Brain microvascular endothelial cell (primary cell): ENCODE results near the gene HNF1A.

Experiments
- DNase-seq: peaks from one replicate; pipeline ENCODE4 v3.0.0-alpha.2; 2020
- H3K27ac ChIP-seq: fragments of 250-450 bp; sonication (Bioruptor Pico); 2 replicates; pipeline ENCODE4 v1.5.1; 2020; ENCODE audit warnings: mild to moderate bottlenecking, moderate library complexity
- H3K27me3 ChIP-seq: fragments of 250-450 bp; sonication (Bioruptor Pico); replicated peaks from 2 replicates; pipeline ENCODE4 v1.5.1; 2020; ENCODE audit warnings: mild to moderate bottlenecking
- H3K36me3 ChIP-seq: fragments of 250-450 bp; sonication (Bioruptor Pico); replicated peaks from 2 replicates; pipeline ENCODE4 v1.5.1; 2020; ENCODE audit warnings: mild to moderate bottlenecking
- H3K4me3 ChIP-seq: 2 replicates; pipeline ENCODE4 v1.5.1; 2011; ENCODE audit warnings: low read depth, mild to moderate bottlenecking, control low read depth, low read length, moderate library complexity
- in situ Hi-C: cut with HindIII; loops from 2 replicates; pipeline ENCODE4 v1.10.0; 2017; ENCODE audit warnings: low sequenced_read_pairs, low pct_ligation_motif_present
- TF ChIP-seq, protein P1 (sequence below): IDR thresholded peaks from 2 replicates; pipeline ENCODE4 v1.5.1; 2011; ENCODE audit warnings: low read depth, mild to moderate bottlenecking, moderate library complexity, low read length, control low read depth, inconsistent platforms; ENCODE audit errors: missing control alignments

HNF1A gene

DNA sequence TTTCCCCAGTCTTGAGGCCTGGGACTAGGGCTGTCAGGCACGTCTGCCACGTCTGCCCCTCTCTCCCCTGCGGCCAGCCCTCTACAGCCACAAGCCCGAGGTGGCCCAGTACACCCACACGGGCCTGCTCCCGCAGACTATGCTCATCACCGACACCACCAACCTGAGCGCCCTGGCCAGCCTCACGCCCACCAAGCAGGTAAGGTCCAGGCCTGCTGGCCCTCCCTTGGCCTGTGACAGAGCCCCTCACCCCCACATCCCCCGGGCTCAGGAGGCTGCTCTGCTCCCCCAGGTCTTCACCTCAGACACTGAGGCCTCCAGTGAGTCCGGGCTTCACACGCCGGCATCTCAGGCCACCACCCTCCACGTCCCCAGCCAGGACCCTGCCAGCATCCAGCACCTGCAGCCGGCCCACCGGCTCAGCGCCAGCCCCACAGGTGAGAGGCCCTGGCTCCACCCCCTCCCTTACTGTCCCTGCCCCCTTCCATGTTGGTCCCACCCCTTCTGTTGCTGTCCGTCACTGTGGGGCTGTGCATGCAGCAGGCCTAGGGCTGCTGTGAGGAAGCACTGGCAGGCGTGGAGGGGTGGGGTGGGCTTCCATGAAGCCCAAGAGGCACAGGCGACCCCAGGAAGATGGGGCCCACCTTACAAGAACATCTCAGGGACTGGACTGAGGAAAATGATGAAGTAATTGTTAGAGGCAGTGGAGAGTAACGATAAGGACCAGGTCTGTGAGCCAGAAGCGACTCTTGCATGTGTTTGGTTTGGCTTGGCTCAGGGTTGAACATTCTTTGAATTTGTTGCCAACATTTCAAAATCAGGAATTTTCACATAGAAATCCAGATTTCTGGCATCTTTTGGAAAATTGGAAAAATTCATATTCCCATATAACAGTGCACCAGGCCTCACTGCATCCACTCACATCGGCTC lies 21.1 kb downstream of the HNF1A start:
- H3K27me3 ChIP-seq = no peaks in the 10 kb centered on the region
- no peak for DNase-seq
- TF ChIP-seq, protein P1, sequence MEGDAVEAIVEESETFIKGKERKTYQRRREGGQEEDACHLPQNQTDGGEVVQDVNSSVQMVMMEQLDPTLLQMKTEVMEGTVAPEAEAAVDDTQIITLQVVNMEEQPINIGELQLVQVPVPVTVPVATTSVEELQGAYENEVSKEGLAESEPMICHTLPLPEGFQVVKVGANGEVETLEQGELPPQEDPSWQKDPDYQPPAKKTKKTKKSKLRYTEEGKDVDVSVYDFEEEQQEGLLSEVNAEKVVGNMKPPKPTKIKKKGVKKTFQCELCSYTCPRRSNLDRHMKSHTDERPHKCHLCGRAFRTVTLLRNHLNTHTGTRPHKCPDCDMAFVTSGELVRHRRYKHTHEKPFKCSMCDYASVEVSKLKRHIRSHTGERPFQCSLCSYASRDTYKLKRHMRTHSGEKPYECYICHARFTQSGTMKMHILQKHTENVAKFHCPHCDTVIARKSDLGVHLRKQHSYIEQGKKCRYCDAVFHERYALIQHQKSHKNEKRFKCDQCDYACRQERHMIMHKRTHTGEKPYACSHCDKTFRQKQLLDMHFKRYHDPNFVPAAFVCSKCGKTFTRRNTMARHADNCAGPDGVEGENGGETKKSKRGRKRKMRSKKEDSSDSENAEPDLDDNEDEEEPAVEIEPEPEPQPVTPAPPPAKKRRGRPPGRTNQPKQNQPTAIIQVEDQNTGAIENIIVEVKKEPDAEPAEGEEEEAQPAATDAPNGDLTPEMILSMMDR = no peak

DNA sequence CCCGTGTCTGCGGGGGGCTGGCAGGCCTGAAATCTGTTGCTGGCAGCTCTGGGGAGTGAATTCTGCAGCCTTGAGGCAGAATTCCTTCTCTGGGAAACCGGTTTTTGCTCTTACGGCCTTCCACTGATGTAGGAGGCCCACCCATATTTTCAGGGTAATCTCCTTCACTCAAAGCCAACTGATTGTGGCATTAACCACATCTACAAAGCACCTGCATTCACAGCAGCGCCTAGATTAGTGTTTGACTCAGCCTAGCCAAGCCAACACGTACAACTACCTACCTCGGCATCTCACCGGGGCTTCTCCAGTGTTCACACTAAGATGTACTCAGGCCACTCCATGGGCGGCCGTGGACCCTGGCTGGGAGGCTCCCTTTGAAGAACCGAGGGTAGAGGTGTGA lies 22.2 kb downstream of the HNF1A start:
- no peak for DNase-seq
- TF ChIP-seq, protein P1 = no peak
- Histone ChIP-seq H3K27me3 (no peaks in the 10 kb centered on the region), H3K36me3 (peaks cover 19% of the 10 kb centered on the region), H3K4me3 (no peak overlapping the region), H3K27ac (no peak overlapping the region)
- in situ Hi-C loops = no loop called here

More for the DNA sequence above, 21.1 kb downstream of the HNF1A start:
- in situ Hi-C loops = no loop called here
- no peak overlapping the region for H3K27ac ChIP-seq
- peaks cover 15% of the 10 kb centered on the region for H3K36me3 ChIP-seq
- H3K4me3 ChIP-seq = no peak overlapping the region

DNA sequence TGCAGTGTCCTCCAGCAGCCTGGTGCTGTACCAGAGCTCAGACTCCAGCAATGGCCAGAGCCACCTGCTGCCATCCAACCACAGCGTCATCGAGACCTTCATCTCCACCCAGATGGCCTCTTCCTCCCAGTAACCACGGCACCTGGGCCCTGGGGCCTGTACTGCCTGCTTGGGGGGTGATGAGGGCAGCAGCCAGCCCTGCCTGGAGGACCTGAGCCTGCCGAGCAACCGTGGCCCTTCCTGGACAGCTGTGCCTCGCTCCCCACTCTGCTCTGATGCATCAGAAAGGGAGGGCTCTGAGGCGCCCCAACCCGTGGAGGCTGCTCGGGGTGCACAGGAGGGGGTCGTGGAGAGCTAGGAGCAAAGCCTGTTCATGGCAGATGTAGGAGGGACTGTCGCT lies 22.7 kb downstream of the HNF1A start:
- Histone ChIP-seq H3K36me3 (peaks cover 19% of the 10 kb centered on the region), H3K4me3 (no peak overlapping the region), H3K27me3 (no peaks in the 10 kb centered on the region), H3K27ac (no peak overlapping the region)
- in situ Hi-C loops = no loop called here
- TF ChIP-seq, protein P1 = no peak
- no peak for DNase-seq

DNA sequence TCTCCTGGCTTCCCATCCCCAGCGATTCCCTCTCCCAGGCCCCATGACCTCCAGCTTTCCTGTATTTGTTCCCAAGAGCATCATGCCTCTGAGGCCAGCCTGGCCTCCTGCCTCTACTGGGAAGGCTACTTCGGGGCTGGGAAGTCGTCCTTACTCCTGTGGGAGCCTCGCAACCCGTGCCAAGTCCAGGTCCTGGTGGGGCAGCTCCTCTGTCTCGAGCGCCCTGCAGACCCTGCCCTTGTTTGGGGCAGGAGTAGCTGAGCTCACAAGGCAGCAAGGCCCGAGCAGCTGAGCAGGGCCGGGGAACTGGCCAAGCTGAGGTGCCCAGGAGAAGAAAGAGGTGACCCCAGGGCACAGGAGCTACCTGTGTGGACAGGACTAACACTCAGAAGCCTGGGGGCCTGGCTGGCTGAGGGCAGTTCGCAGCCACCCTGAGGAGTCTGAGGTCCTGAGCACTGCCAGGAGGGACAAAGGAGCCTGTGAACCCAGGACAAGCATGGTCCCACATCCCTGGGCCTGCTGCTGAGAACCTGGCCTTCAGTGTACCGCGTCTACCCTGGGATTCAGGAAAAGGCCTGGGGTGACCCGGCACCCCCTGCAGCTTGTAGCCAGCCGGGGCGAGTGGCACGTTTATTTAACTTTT lies 23.6 kb downstream of the HNF1A start:
- in situ Hi-C loops = no loop called here
- H3K27ac ChIP-seq = no peak overlapping the region
- TF ChIP-seq, protein P1 = no peak
- no peaks in the 10 kb centered on the region for H3K27me3 ChIP-seq
- H3K36me3 ChIP-seq = peaks cover 19% of the 10 kb centered on the region
- no peak overlapping the region for H3K4me3 ChIP-seq
- no peak for DNase-seq

DNA sequence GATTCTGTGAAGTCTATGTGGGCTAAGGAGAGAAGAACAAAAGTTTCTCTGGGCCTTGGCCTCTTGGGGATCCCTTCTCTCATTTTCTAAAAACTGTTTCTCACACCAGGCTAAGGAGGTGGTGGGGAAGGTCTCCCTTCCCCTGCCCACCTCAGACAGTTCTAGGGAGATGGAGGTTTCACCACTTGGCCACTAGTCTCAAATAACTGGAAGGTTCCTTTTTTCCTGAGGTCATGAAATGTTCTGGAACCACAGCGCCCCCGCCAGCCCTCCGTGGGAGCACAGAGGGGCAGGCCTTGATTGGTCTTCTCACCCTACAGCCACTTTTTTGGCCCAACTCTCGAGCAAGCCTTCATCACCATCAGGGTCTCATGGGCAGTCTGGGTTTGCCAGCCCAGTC lies 25.3 kb downstream of the HNF1A start:
- Histone ChIP-seq H3K36me3 (peaks cover 28% of the 10 kb centered on the region), H3K27ac (no peak overlapping the region), H3K27me3 (no peaks in the 10 kb centered on the region), H3K4me3 (no peak overlapping the region)
- DNase-seq = no peak
- in situ Hi-C loops = no loop called here
- TF ChIP-seq, protein P1 = peak; percentile 19
